ENCODE results near the gene JAKMIP1. TPM values are rescaled to one million over a fixed set of nuclear protein-coding genes. Genes with fewer than 3 reads are reported as not detected.

The JAKMIP1 gene
- total RNA-seq, 3 donors from 2014 or later = 0.66 to 0.88 (median 0.80) TPM

DNA sequence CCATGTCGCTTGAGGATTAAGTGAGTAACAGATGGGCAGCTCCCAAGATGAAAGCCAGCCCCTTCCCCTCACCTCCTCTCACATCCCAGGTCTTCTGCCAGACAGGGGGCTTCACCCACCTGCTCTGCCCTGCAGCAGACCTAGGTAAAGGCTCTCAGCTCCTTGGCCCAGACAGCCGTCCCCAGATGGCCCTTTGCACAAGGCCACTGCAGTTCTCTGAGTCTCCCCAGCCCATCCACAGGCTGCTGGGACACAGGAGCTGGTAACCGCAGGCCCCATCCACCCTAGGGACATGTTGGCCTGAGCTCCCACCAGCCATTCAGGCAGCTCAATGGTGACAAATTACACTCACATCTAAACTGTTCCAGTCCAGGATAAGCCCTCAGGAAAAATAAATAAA is 197.4 kb downstream of the JAKMIP1 start:
- intact Hi-C loops (cut with DNase I; ENCODE audit: low total_unique reads) = no loop called here
- Histone ChIP-seq H3K4me1 (no peaks in the 10 kb centered on the region), H3K9me3 (no peaks in the 10 kb centered on the region), H3K27me3 (peaks cover 0 to 48% of the 10 kb centered on the region in 2 donors), H3K27ac (no peak overlapping the region), H3K4me3 (no peak overlapping the region), H3K36me3 (no peaks in the 10 kb centered on the region)
- TF ChIP-seq POLR2AphosphoS5 (IDR thresholded peaks at IDR 0.05) (no peak), CTCF (IDR thresholded peaks at IDR 0.05) (no peak), POLR2A (IDR thresholded peaks at IDR 0.05) (no peak)
- DNase-seq (ENCODE audit: low spot score in 2 of 2) = no peak

DNA sequence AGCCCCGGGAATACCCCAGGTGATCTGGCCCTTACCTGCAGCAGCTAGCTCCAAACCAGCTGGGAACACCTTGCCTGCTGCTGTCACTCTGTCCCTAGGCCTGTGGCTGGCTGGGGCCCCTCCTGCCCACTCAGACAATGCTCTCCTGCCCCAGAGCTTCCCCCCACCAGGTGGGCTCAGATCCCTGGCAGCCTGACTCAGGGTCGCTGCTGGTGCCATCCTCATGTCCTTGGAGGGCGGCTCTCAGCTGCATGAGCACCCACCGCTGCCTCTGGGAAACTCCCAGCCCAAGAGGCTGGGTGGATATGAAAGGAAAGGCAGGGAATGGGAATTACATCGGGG is 197.9 kb downstream of the JAKMIP1 start:
- Histone ChIP-seq H3K36me3 (no peaks in the 10 kb centered on the region), H3K4me3 (no peak overlapping the region), H3K9me3 (no peaks in the 10 kb centered on the region), H3K27ac (no peak overlapping the region), H3K27me3 (peaks cover 0 to 44% of the 10 kb centered on the region in 2 donors), H3K4me1 (no peaks in the 10 kb centered on the region)
- TF ChIP-seq CTCF (IDR thresholded peaks at IDR 0.05) (no peak), POLR2A (IDR thresholded peaks at IDR 0.05) (no peak), POLR2AphosphoS5 (IDR thresholded peaks at IDR 0.05) (no peak)
- no peak for DNase-seq (ENCODE audit: low spot score in 2 of 2)
- intact Hi-C loops (cut with DNase I; ENCODE audit: low total_unique reads) = no loop called here

- Histone ChIP-seq H3K9me3 (no peaks in the 10 kb centered on the region), H3K27ac (no peak overlapping the region), H3K36me3 (no peaks in the 10 kb centered on the region), H3K4me1 (no peaks in the 10 kb centered on the region), H3K27me3 (peaks cover 0 to 43% of the 10 kb centered on the region in 2 donors), H3K4me3 (no peak overlapping the region)
- TF ChIP-seq POLR2A (IDR thresholded peaks at IDR 0.05) = no peak
- TF ChIP-seq POLR2AphosphoS5 (IDR thresholded peaks at IDR 0.05) = no peak
- no peak for TF ChIP-seq CTCF (IDR thresholded peaks at IDR 0.05)
- no peak for DNase-seq (ENCODE audit: low spot score in 2 of 2)
- intact Hi-C loops (cut with DNase I; ENCODE audit: low total_unique reads) = loop anchor here (2.0 kb wide), 1 partner anchor 327 kb away; no protein-coding TSS in a partner anchor
These were observed 198.5 kb downstream of the JAKMIP1 start for GRCh38 chr4:6001680-6002491.

DNA sequence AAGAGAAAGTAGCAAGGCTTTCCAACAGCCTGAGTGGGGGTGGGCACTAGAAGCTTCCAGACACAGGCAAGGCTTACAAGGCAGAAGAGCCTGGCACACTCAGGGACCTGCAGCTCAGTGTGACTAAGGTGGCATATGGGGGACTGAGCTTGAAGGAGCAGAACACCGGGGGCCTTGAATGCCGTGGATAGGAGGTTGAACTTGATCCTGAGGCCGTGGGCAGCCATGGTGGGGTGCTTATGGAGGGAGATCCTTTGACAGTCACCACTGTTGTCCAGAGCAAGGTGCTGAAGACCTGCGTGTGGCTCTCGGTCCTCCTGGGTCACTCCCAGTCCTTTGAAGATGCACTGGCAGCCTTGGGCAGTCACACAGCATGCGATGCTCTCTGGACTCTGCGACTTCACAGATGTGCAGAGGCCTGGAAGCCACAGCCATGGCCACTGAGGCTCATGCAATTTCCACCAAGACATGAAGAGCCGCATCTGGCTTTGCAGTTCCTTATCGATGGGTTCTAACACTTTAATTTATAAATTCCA is 200.5 kb downstream of the JAKMIP1 start:
- DNase-seq (ENCODE audit: low spot score in 2 of 2) = no peak
- Histone ChIP-seq H3K36me3 (no peaks in the 10 kb centered on the region), H3K27me3 (peaks cover 0 to 24% of the 10 kb centered on the region in 2 donors), H3K4me1 (no peaks in the 10 kb centered on the region), H3K27ac (no peak overlapping the region), H3K9me3 (no peaks in the 10 kb centered on the region), H3K4me3 (no peak overlapping the region)
- TF ChIP-seq POLR2A (IDR thresholded peaks at IDR 0.05) = no peak
- no peak for TF ChIP-seq POLR2AphosphoS5 (IDR thresholded peaks at IDR 0.05)
- no peak for TF ChIP-seq CTCF (IDR thresholded peaks at IDR 0.05)
- intact Hi-C loops (cut with DNase I; ENCODE audit: low total_unique reads) = loop anchor here (2.0 kb wide), 1 partner anchor 329 kb away; no protein-coding TSS in a partner anchor

DNA sequence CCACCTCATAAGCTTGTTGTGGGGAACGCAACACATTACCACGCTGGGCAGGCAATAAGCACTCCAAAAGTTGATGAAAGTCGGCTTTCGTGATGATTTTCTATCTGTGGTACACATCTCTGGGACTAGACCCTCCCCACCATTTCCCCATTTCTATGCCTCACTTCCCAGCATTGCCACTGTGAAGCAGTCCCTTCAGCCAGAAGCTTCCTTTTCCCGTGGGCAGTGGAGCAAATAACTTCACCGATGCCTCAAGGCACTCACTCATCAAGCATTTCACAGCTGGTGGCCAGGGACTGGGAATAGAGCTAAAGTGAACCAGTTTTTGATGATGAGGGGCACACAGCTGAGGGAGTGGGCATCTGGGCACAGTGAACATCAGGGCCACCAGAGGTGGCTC is 201.0 kb downstream of the JAKMIP1 start:
- intact Hi-C loops (cut with DNase I; ENCODE audit: low total_unique reads) = no loop called here
- TF ChIP-seq POLR2A (IDR thresholded peaks at IDR 0.05) = no peak
- TF ChIP-seq CTCF (IDR thresholded peaks at IDR 0.05) = no peak
- no peak for TF ChIP-seq POLR2AphosphoS5 (IDR thresholded peaks at IDR 0.05)
- no peaks in the 10 kb centered on the region for H3K9me3 ChIP-seq
- H3K27me3 ChIP-seq = peaks cover 0 to 25% of the 10 kb centered on the region in 2 donors
- no peaks in the 10 kb centered on the region for H3K4me1 ChIP-seq
- no peak for DNase-seq (ENCODE audit: low spot score in 2 of 2)
- no peaks in the 10 kb centered on the region for H3K36me3 ChIP-seq
- H3K4me3 ChIP-seq = no peak overlapping the region
- no peak overlapping the region for H3K27ac ChIP-seq

All from breast epithelium (tissue), 4 donors.